ENCODE data around the gene DNASE2B.

DNASE2B gene

GRCh38 chr1:84398175-84399155 is at the start of gene DNASE2B:
TSS of gene DNASE2B (plus strand) at chr1:84398484. CDS start at chr1:84398565, 81 bp downstream.
- no peak within 1 kb of the TSS for H3K4me3 ChIP-seq (ENCODE audit: low read depth, low read length)
- no peak for TF ChIP-seq CTCF (IDR thresholded peaks at IDR 0.05; ENCODE audit: low read depth, low read length)

GRCh38 chr1:84348759-84349158 is 49.5 kb upstream of the DNASE2B start:
- TF ChIP-seq CTCF (IDR thresholded peaks at IDR 0.05; ENCODE audit: low read depth, low read length), result no peak
- no peak overlapping the region for H3K4me3 ChIP-seq (ENCODE audit: low read depth, low read length)

GRCh38 chr1:84350104-84350503 is 48.2 kb upstream of the DNASE2B start:
- H3K4me3 ChIP-seq (ENCODE audit: low read depth, low read length), result no peak overlapping the region
- TF ChIP-seq CTCF (IDR thresholded peaks at IDR 0.05; ENCODE audit: low read depth, low read length), result no peak

GRCh38 chr1:84350550-84350949 is 47.7 kb upstream of the DNASE2B start:
- TF ChIP-seq CTCF (IDR thresholded peaks at IDR 0.05; ENCODE audit: low read depth, low read length), result no peak
- no peak overlapping the region for H3K4me3 ChIP-seq (ENCODE audit: low read depth, low read length)

GRCh38 chr1:84352298-84353106 is 45.8 kb upstream of the DNASE2B start:
- TF ChIP-seq CTCF (IDR thresholded peaks at IDR 0.05; ENCODE audit: low read depth, low read length), result no peak
- no peak overlapping the region for H3K4me3 ChIP-seq (ENCODE audit: low read depth, low read length)

- TF ChIP-seq CTCF (IDR thresholded peaks at IDR 0.05; ENCODE audit: low read depth, low read length), result no peak
- no peak overlapping the region for H3K4me3 ChIP-seq (ENCODE audit: low read depth, low read length)
Observed at GRCh38 chr1:84353695-84354094, 44.6 kb upstream of the DNASE2B start.

All from WI38 (cell line).